Measurements from ENCODE around the gene TSGA10IP. TPM values are rescaled to one million over a fixed set of nuclear protein-coding genes. Genes with fewer than 3 reads are reported as not detected.

Gene TSGA10IP
- total RNA-seq, 2 experiments from 2014 or later, result not detected

DNA sequence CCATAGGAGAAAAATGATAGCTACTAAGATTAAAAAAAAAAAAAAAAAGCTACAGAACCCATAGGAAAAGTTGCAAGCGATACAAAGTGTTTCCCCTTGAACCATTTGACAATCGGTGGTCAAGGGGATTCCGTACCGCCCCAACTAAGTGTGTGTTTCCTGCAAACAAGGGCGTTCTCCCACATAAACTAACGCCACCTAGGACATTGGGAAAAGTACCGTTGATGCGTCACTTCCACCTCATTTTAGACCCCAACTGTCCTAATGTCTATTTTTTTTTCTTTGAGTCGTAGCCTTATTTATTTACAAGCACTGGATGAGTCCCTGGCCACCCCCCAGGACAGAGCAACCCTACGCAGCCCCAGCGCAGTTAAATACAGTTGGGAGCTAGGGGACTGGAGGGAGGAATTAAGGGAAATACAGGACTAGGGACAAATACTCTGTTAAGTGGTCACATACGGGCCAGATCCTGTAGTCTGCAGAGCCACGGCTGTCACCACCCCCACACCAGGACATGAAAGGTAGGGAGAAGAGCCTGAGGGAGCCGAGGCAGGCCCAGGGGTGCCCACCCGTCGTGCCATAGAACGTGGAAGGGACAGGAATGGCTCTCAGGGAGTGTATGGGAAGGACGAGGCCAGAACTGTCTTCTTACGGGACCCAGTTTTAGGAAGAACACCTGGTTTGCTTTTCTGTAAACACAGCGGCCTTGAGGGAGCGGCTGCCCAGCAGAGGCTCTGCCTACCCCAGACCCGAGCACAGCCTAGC is 37.7 kb downstream of the TSGA10IP start:
- no peaks in the 10 kb centered on the region for H3K4me1 Mint-ChIP-seq (ENCODE audit: low read depth)
- no peak for DNase-seq
- no peak overlapping the region for H3K4me3 ChIP-seq (ENCODE audit: low read length)
- ATAC-seq (ENCODE audit: poor library complexity), result no peak
- H3K4me1 ChIP-seq (ENCODE audit: insufficient read depth, low read length), result no peaks in the 10 kb centered on the region
- no peaks in the 10 kb centered on the region for H3K9me3 Mint-ChIP-seq
- H3K4me3 Mint-ChIP-seq, result no peak overlapping the region
- H3K36me3 Mint-ChIP-seq (ENCODE audit: low read depth), result peaks cover 20% of the 10 kb centered on the region
- H3K27ac Mint-ChIP-seq, result no peak overlapping the region
- H3K27ac ChIP-seq (ENCODE audit: low read depth in 1 of 2, low read length in 2 of 2), result no peak overlapping the region
- TF ChIP-seq, protein P1, sequence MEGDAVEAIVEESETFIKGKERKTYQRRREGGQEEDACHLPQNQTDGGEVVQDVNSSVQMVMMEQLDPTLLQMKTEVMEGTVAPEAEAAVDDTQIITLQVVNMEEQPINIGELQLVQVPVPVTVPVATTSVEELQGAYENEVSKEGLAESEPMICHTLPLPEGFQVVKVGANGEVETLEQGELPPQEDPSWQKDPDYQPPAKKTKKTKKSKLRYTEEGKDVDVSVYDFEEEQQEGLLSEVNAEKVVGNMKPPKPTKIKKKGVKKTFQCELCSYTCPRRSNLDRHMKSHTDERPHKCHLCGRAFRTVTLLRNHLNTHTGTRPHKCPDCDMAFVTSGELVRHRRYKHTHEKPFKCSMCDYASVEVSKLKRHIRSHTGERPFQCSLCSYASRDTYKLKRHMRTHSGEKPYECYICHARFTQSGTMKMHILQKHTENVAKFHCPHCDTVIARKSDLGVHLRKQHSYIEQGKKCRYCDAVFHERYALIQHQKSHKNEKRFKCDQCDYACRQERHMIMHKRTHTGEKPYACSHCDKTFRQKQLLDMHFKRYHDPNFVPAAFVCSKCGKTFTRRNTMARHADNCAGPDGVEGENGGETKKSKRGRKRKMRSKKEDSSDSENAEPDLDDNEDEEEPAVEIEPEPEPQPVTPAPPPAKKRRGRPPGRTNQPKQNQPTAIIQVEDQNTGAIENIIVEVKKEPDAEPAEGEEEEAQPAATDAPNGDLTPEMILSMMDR (IDR thresholded peaks at IDR 0.05), result no peak
- ChIA-PET POLR2A (interaction anchor here (1.1 kb wide), 1 partner anchor 92 kb away, joined by 3 read pairs; the partner anchor contains the start of gene CCDC85B), CTCF (interaction anchor here (1.4 kb wide), 1 partner anchor 98 kb away, joined by 5 read pairs; no protein-coding TSS in a partner anchor)
- intact Hi-C loops (cut with DNase I, micrococcal nuclease), result loop anchor here in 1 of 2 experiments (10.0 kb wide), 1 partner anchor 358 kb away; no protein-coding TSS in a partner anchor
- H3K27me3 Mint-ChIP-seq, result no peaks in the 10 kb centered on the region
- peaks cover 15% of the 10 kb centered on the region for H3K36me3 ChIP-seq (ENCODE audit: insufficient read depth, low read length)
- no peaks in the 10 kb centered on the region for H3K9me3 ChIP-seq (ENCODE audit: control insufficient read depth in 1 of 2, insufficient read depth in 1 of 2, low read length in 2 of 2)
- H3K27me3 ChIP-seq (ENCODE audit: control insufficient read depth in 1 of 2, insufficient read depth in 2 of 2, low read length in 2 of 2), result no peaks in the 10 kb centered on the region

DNA sequence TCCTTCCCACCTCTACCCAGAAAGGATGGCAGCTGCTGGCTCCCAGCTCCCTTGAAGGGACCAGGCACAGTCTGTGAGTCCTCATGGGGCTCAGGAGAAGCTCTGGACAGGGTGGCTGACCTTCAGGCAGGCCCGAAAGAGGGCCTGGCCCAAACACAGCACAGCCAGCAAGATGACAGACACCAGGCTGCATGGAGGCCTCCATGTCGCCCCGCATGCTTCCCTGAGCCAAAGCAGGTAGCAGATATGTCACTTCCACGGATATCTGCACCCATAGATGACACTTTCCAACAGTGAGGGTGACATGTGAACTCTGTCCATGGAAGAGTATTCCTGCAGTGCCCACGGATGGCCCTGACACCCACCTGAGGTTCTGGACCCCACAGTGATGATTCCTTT is 38.3 kb downstream of the TSGA10IP start:
- H3K4me1 ChIP-seq (ENCODE audit: insufficient read depth, low read length), result no peaks in the 10 kb centered on the region
- Mint-ChIP-seq H3K27me3 (no peaks in the 10 kb centered on the region), H3K9me3 (no peaks in the 10 kb centered on the region), H3K27ac (no peak overlapping the region), H3K4me1 (ENCODE audit: low read depth) (no peaks in the 10 kb centered on the region), H3K4me3 (no peak overlapping the region), H3K36me3 (ENCODE audit: low read depth) (peaks cover 14% of the 10 kb centered on the region)
- no peak overlapping the region for H3K27ac ChIP-seq (ENCODE audit: low read depth in 1 of 2, low read length in 2 of 2)
- DNase-seq (no peak), ATAC-seq (ENCODE audit: poor library complexity) (no peak)
- H3K9me3 ChIP-seq (ENCODE audit: control insufficient read depth in 1 of 2, insufficient read depth in 1 of 2, low read length in 2 of 2), result no peaks in the 10 kb centered on the region
- TF ChIP-seq, protein P1 (IDR thresholded peaks at IDR 0.05), result no peak
- POLR2A ChIA-PET, result interaction anchor here (1.1 kb wide), 1 partner anchor 93 kb away, joined by 3 read pairs; the partner anchor contains the start of gene CCDC85B
- peaks cover 9% of the 10 kb centered on the region for H3K36me3 ChIP-seq (ENCODE audit: insufficient read depth, low read length)
- no peaks in the 10 kb centered on the region for H3K27me3 ChIP-seq (ENCODE audit: control insufficient read depth in 1 of 2, insufficient read depth in 2 of 2, low read length in 2 of 2)
- CTCF ChIA-PET, result interaction anchor here (2.9 kb wide), 1 partner anchor 95 kb away, joined by 8 read pairs; the partner anchor contains the start of gene FIBP
- intact Hi-C loops (cut with DNase I, micrococcal nuclease), result loop anchor here in 1 of 2 experiments (10.0 kb wide), 1 partner anchor 359 kb away; no protein-coding TSS in a partner anchor
- no peak overlapping the region for H3K4me3 ChIP-seq (ENCODE audit: low read length)

DNA sequence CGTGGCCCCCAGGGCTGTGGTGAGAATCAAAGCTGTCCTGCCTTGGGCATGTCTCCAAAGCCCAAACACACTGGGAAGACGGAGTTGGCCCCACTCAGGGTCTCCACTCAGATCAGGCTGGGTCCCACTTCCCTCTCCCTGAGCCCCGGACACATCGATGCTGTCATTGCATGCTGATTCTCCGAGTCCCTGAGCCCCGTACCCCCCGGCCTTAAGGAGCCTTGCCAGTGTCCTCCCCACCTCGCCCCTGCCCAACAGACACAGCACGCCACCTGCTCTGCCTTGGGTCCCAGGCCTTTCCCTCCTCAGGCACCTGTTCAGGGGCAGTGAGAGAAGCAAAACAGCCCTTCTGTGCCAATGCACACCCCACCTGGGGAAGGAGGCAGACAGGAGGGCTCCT is 42.1 kb downstream of the TSGA10IP start:
- TF ChIP-seq, protein P1 (IDR thresholded peaks at IDR 0.05), result no peak
- H3K27me3 Mint-ChIP-seq, result no peaks in the 10 kb centered on the region
- ChIA-PET POLR2A (interaction anchor here (1.3 kb wide), 1 partner anchor 97 kb away, joined by 6 read pairs; the partner anchor contains the start of gene CCDC85B), CTCF (interaction anchor here (1.9 to 2.6 kb wide), 2 partner anchors 98 to 103 kb away, joined by 14 read pairs; partner anchors contain the start of genes CCDC85B and FIBP)
- no peak overlapping the region for H3K4me3 Mint-ChIP-seq
- DNase-seq (no peak), ATAC-seq (ENCODE audit: poor library complexity) (no peak)
- H3K36me3 Mint-ChIP-seq (ENCODE audit: low read depth), result peaks cover 10% of the 10 kb centered on the region
- H3K27ac Mint-ChIP-seq, result no peak overlapping the region
- no peaks in the 10 kb centered on the region for H3K9me3 ChIP-seq (ENCODE audit: control insufficient read depth in 1 of 2, insufficient read depth in 1 of 2, low read length in 2 of 2)
- no peaks in the 10 kb centered on the region for H3K36me3 ChIP-seq (ENCODE audit: insufficient read depth, low read length)
- no peaks in the 10 kb centered on the region for H3K27me3 ChIP-seq (ENCODE audit: control insufficient read depth in 1 of 2, insufficient read depth in 2 of 2, low read length in 2 of 2)
- H3K4me1 ChIP-seq (ENCODE audit: insufficient read depth, low read length), result peaks cover 10% of the 10 kb centered on the region
- intact Hi-C loops (cut with DNase I, micrococcal nuclease), result loop anchor here in 1 of 2 experiments (10.0 kb wide), 1 partner anchor 363 kb away; no protein-coding TSS in a partner anchor
- H3K9me3 Mint-ChIP-seq, result no peaks in the 10 kb centered on the region
- no peak overlapping the region for H3K4me3 ChIP-seq (ENCODE audit: low read length)
- no peak overlapping the region for H3K27ac ChIP-seq (ENCODE audit: low read depth in 1 of 2, low read length in 2 of 2)
- peaks cover 6% of the 10 kb centered on the region for H3K4me1 Mint-ChIP-seq (ENCODE audit: low read depth)
